ENCODE results near the gene GRM7.

Gene GRM7

GRCh38 chr3:7146529-7146928 is 285.6 kb downstream of the GRM7 start:
- DNase-seq (ENCODE audit: low read depth in 3 of 3) = no peak

DNA sequence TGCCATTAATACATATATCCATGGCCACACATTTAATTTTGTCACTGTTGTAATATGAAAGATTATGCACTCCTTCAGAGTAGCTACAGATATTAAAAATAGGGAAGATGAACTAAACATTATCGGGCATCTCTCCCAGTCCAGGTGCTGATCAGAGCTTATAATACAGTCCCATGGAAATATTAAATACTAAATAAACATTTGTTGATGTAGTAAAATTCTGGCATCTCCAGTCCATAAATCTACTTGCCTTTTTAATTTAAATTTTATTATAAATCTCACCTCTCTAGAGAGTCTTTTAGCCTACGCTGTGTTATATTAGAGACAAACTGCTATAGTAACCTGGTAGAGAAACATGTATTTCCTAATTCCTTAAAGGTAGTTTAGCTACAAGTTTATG is 297.6 kb downstream of the GRM7 start:
- DNase-seq (ENCODE audit: low read depth in 3 of 3) = no peak

- DNase-seq (ENCODE audit: low read depth in 3 of 3) = no peak
Observed at GRCh38 chr3:7160689-7161088, 299.8 kb downstream of the GRM7 start.

DNA sequence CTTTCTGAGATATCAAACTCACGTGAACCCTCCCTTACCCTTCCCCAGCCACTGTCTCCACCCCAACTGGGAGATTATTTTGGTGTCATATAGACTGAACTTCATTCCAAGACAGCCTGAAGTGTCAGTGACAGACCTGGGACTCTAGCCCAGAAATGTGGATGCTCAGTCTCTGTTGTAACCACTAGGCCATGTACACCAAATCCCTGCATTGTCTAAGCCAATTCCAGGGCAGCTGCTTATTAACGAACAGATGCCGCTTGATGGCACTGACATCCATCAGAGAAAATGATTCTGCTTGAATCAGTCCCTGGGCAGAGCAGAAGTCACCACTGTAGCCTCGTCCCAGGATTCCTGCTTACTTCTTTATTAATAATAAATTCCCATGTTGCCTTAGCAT is 305.5 kb downstream of the GRM7 start:
- no peak for DNase-seq (ENCODE audit: low read depth in 3 of 3)

DNA sequence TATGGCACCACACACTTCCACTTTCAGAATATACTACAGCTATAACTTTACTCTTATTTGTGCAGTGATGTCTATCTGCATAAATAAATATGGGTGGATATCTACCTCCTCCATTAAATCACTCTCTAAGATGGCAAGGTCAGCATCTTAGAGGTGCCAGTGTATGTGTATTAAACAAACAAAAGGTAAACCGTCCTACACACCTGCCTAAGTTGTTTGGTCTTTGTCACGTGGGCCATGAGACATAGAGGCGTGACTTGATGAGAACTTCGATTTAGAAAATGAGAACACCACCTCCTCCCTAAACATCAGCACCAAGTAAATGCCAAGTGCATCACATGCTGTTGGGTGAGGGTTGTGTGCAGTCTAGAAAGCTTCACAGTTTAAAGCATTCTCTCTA is 310.6 kb downstream of the GRM7 start:
- no peak for DNase-seq (ENCODE audit: low read depth in 3 of 3)

DNA sequence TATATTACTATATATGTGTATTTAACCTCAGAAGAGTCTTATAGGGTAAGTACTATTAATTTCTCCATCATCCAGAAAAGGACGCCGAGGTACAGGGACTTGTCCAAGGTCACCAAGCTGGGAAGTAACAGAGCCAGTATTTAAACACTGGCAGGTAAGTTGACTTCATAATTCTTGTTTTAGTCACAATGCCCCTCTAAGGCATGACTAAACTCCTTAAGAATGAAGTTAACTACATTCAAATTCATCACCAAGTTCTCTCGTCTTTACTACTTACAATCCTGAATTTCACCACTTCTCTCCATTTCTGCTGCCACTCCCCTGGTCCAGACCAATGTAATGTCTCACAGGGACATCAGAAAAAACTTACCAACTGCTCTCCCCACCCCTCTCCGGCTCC is 312.1 kb downstream of the GRM7 start:
- DNase-seq (ENCODE audit: low read depth in 3 of 3) = no peak

GRCh38 chr3:7188551-7188950 is 327.6 kb downstream of the GRM7 start:
- no peak for DNase-seq (ENCODE audit: low read depth in 3 of 3)

GRCh38 chr3:7190095-7190494 is 329.2 kb downstream of the GRM7 start:
- DNase-seq (ENCODE audit: low read depth in 3 of 3) = no peak

DNA sequence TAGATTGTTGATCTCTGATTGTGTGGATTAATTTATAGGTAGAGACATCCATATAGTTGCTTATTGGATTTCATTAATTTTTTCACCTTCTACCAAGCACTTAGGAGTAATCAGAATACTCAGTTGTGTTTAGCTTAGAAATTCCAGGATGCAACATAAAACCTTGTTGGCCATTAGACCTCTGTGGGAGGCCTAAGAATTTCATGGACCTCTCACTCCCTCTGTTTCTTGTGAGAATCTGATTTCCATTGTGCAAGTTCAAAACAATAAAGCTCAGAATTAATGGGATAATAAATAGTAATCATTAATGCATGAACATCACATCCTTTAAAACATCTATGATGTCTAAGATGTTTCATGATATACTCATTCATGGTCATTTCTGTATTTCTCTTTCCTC is 332.4 kb downstream of the GRM7 start:
- no peak for DNase-seq (ENCODE audit: low read depth in 3 of 3)

GRCh38 chr3:7194071-7194835 is 333.3 kb downstream of the GRM7 start:
- DNase-seq (ENCODE audit: low read depth in 3 of 3) = no peak

DNA sequence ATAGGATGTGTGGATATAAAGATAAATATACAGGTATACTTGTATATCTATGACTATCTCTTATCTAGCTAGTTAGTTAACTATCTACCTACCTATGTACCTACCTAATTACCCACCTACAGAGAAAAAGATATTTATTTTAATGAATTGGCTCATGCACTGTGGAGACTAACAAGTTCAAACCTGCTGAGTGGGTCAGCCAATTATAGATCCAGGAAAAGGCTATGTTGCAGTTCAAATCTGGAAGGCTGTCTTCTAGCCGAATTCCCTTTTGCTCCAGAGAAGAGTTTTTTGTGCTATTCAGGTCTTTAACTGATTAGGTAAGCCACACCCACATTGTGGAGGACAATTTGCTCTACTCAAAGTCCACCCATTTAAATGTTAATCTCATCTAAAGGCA is 335.0 kb downstream of the GRM7 start:
- DNase-seq (ENCODE audit: low read depth in 3 of 3) = no peak

- no peak for DNase-seq (ENCODE audit: low read depth in 3 of 3)
Observed at GRCh38 chr3:7201784-7202183, 340.9 kb downstream of the GRM7 start.

- DNase-seq (ENCODE audit: low read depth in 3 of 3) = no peak
Observed at GRCh38 chr3:7203969-7204847, 343.3 kb downstream of the GRM7 start.

DNA sequence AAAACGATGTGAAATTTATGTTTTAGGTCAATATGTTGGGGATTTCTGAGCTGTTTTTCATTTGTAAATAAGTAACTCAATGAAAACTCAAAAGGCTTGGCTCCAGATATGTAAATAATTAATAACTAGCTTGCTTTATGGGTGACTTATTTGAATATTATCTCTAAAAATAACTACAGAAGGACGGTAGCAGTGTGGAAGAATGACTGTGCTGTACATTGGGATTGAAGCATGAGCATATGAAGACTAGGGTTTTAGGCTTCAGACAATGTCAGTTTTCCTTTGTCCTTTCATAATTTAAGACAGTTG is 343.9 kb downstream of the GRM7 start:
- DNase-seq (ENCODE audit: low read depth in 3 of 3) = no peak

GRCh38 chr3:7205535-7205934 is 344.6 kb downstream of the GRM7 start:
- DNase-seq (ENCODE audit: low read depth in 3 of 3) = no peak

DNA sequence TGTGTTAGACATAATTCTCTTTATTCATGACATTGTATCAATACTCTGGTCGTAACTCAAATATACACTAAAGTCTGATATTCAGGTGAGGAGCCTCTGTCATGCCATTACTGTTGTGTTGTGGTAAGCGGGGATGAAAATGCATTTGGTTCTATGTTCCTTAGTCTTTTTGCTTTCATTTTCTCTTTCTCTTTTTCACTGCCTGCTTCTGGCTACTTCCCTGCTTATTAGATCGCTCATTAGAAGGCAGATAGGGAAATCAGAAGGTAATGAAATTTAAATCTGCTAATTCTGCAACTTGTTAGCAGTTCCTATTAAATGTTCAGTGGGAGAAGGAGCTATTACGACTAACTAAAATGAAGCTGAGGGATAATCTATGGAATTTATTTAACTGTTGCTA is 345.0 kb downstream of the GRM7 start:
- DNase-seq (ENCODE audit: low read depth in 3 of 3) = no peak

DNA sequence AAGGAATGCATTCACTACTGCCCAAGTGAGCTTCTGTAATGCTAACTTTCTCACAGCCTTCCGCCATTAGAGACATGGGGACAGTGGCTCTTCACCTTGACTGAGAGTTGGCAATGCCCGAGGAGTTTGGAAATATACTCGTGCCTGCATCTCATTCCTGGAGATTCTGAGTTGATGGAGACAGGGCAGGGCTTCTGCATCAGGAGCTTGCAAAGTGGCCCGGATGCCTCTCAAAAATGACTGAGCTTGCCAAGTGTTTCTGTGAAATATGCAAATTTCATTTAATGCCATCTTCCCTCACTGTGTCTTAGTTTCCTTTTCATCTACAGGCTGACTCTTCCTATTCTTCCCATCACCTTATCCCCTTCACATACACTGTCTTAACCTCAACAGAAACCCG is 346.2 kb downstream of the GRM7 start:
- no peak for DNase-seq (ENCODE audit: low read depth in 3 of 3)

- DNase-seq (ENCODE audit: low read depth in 3 of 3) = no peak
Observed at GRCh38 chr3:7207928-7208327, 347.0 kb downstream of the GRM7 start.

DNA sequence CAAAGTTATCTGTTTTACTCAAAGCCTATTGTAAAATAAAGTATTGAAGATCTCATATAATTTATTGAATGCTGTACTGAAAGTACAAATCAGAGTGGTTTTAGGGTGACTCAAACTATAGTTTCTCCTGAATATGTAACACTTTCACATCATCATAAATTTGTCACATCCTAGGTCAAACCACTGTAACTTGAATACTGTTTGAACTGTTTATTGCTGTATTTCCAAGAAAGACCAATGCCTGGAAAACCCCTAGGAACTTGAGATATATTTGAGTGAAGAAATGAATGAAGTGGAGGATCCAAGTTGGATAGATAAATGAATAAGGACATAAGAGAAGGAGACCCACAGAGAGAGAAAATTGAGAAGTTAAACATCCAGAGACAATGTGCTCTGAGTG is 348.2 kb downstream of the GRM7 start:
- DNase-seq (ENCODE audit: low read depth in 3 of 3) = no peak

DNA sequence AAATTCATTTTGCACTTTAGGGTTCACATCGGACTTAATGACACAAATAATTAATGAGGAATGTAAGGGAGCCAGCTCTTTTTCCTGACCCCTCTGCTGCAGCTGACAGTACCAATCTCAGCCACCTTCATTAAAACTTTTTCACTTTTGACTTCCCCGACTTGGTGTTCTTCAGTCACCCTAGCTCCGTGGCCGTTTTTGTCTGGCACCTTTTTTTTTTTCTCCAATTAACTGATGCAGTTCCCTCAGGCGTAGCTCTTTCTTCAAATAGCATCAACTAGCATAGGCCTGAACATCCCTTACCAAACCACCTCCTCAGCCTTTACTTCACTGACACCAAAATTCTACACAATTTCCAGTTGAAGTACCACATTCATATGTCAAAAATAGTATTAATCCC is 350.8 kb downstream of the GRM7 start:
- DNase-seq (ENCODE audit: low read depth in 3 of 3) = no peak

DNA sequence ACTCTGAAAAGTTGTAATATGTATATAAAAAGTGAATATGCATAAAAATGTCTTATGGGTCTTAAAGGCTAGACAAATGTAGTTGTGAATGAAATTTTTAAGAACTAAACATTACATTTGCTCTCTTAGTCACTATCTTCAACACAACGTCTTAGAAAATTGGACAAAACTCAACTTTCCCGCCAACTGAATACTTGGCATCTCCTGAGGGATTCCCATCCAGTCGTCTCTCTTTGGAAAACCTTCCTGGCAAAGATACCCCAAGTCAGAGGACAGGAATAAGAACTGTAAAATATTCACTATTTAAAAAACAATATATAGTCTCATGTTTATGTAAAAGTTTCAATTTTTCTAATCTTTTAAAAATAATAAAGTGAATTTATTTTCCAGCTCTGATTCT is 354.8 kb downstream of the GRM7 start:
- DNase-seq (ENCODE audit: low read depth in 3 of 3) = no peak

- no peak for DNase-seq (ENCODE audit: low read depth in 3 of 3)
Observed at GRCh38 chr3:7226393-7226792, 365.5 kb downstream of the GRM7 start.

DNA sequence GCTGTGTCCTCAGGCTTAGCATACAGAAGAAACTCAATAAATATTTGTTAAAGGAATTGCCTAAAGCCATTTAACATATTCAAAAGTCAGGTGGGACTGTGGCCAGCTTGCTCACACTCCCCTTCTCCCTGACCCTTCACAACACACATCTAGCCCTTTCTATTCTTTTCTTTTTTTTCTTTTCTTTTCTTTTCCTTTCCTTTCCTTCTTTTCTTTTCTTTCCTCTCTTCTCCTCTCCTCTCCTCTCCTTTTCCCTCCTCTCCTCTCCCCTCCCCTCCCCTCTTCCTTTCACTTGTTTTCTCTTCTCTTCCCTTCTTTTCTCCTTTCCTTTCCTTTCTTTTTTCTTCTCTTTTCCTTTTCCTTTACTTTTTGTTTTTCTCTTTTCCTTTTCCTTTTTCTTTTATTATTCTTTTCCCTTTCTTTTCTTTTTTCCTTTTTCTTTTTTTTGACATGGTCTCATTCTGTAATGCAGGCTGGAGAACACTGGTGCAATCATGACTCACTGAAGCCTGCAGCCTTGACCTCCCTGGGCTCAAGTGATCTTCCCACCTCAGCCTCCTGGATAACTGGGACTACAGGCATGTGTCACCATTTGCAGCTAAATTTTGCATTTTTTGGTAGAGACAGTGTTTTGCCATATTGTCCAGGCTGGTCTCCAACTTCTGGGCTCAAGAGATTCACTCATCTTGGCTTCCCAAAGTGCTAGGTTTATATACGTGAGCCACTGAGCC is 377.8 kb downstream of the GRM7 start:
- DNase-seq (ENCODE audit: low read depth in 3 of 3) = no peak
